ENCODE measurements around the gene RFWD3. TPM values are rescaled to one million over a fixed set of nuclear protein-coding genes. Genes with fewer than 3 reads are reported as not detected.
A peak's percentile ranks its signal among the peaks of the same experiment; 100 is the strongest.
"Not testable (repeated sequence)": the region's sequence is repeated elsewhere in the genome, so short reads cannot be mapped to it uniquely, and the experiment has no call there.

RFWD3 gene
- total and polyA plus RNA-seq, 9 donors: 9.5 to 16.1 (median 11.8) TPM

DNA sequence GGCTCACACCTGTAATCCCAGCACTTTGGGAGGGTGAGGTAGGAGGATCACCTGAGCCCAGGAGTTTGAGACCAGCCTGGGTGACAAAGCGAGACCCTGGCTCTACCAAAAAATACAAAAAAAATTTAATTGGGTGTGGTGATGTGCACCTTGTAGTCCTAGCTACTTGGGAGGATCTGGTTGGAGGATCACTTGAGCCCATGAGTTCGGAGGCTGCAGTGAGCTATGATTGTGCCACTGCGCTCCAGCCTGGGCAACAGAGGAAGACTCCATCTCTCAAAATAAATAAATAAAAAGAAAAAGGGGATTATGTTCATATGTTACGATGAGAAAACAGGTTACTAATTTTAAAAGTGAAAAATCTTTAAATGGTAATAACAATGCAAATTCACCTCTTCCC lies 33.0 kb upstream of the RFWD3 start:
- Histone ChIP-seq H3K27me3 (ENCODE audit: control insufficient read depth, insufficient read depth, low read length) (peaks cover 17% of the 10 kb centered on the region), H3K4me3 (ENCODE audit: low read length) (no peak overlapping the region), H3K4me1 (ENCODE audit: control insufficient read depth, insufficient read depth, low read length) (peaks cover 11% of the 10 kb centered on the region), H3K27ac (ENCODE audit: low read length) (no peak overlapping the region), H3K36me3 (ENCODE audit: control insufficient read depth, insufficient read depth, low read length) (no peaks in the 10 kb centered on the region), H3K9me3 (replicated peaks; ENCODE audit: control insufficient read depth, low read depth, low read length) (no peaks in the 10 kb centered on the region)
- WGBS (ENCODE audit: insufficient coverage): no CpG with 5 or more reads among the region's 4 CpGs
- no peak for DNase-seq

DNA sequence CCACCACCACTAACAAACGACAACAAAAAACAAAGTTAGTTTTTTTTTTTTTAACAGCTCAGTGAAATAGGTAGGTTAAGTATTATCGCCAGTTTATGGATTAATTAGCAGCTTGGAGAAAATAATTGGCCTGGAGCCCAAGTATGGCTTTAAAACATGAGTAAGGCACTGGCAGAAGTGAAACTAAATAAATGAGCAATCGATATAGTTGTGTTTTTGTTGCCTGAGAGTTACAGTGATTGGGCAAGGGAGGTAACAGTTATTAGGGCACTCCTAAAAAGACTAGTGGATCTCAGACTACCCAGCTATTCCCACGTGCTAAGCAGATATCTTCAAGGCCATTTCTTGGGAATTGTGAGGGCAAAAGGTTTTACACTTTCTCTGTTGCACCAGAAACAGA lies 31.5 kb upstream of the RFWD3 start:
- Histone ChIP-seq H3K27me3 (ENCODE audit: control insufficient read depth, insufficient read depth, low read length) (peaks cover 17% of the 10 kb centered on the region), H3K4me1 (ENCODE audit: control insufficient read depth, insufficient read depth, low read length) (peaks cover 11% of the 10 kb centered on the region), H3K9me3 (replicated peaks; ENCODE audit: control insufficient read depth, low read depth, low read length) (no peaks in the 10 kb centered on the region), H3K36me3 (ENCODE audit: control insufficient read depth, insufficient read depth, low read length) (no peaks in the 10 kb centered on the region), H3K4me3 (ENCODE audit: low read length) (no peak overlapping the region), H3K27ac (ENCODE audit: low read length) (no peak overlapping the region)
- no peak for DNase-seq
- 81% methylated on average over 2 of the region's 4 CpGs for WGBS (ENCODE audit: insufficient coverage)

DNA sequence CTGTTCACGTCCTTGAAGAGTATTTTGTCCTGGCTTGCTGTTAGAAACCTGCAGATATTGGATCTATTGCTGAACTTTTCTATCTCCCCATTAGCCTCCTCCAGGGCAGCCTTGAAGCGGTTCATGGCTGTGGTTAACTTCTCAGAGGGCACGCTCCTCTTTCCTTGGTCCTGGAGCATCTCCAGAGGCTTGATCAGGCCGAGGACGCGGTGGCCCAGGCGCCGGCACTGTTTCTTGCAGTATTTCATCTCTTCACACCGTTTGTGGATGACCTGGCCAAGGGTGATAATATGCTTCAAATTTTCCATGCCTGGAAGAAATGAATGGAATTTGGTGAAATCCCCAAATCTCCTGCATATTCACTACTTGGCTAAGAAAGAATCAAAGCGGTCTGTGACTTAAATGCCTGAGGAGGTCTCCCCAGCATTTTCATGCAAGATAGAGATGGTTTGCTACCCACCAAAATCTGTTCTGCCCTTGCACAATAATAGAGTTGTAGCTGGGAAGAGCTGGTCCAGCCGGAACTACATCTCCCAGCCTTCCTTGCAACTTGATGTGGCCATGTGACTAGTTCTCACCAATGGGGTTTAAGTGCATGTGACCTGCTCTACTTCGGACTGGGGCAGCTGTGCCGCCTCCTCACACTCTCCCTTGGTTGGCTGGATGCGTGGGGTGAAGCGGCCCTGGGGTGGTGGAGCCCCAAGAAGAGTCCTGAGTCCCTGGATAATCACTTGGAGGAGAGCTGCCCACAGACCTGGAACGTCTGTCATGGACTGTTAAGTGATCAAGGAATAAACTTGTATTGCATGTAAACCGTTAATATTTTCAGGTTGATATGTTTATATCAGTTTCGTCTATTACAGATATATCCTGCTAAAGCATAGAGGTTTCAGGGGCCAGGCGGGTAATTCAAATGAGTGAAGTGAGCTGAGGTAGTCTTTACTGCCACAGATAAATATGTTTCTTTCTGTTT lies 29.1 kb upstream of the RFWD3 start:
- H3K36me3 ChIP-seq (ENCODE audit: control insufficient read depth, insufficient read depth, low read length): no peaks in the 10 kb centered on the region

DNA sequence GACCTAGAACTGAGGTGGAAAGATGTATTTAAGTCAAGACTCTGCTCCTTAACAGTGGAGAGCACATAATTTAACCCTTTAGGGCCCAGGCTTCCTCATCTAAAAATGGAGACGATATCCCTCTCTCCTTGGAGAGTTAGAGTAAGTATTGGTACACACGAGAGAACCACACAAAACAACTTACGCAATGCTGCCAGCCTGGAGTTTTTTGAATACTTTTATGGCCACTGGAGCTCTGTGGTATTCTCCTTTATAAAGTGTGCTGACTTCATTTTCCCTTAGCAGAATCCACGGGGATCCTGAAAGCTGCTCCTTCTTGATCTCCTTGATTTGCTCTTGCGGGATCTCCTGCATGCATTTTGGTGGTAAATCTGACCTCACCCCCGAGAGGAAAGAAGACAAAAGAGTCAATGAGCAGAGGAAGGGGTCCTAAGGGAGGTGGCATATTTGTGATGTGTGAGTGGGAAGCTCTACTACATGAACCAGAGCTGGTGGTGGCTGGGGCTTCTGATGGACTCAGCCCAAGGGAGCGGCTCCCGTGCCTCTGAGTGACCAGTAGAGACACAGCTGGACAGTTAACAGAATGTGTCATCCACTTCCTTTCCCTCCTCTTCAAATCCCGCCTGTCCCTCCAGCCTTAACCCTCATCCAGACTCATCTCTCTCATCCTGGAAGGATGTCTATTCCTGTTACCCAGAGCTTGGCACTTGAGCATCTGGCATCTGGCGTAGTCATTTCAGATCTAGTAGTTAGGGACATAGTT lies 24.6 kb upstream of the RFWD3 start:
- 41% methylated on average over 2 of the region's 10 CpGs for WGBS (ENCODE audit: insufficient coverage)
- Histone ChIP-seq H3K9me3 (replicated peaks; ENCODE audit: control insufficient read depth, low read depth, low read length) (no peaks in the 10 kb centered on the region), H3K36me3 (ENCODE audit: control insufficient read depth, insufficient read depth, low read length) (no peaks in the 10 kb centered on the region)

More for the DNA sequence above, 29.1 kb upstream of the RFWD3 start:
- DNase-seq: peak; percentile 95
- peak overlapping the region; percentile 43 for H3K4me3 ChIP-seq (ENCODE audit: low read length)
- peaks cover 11% of the 10 kb centered on the region for H3K27me3 ChIP-seq (ENCODE audit: control insufficient read depth, insufficient read depth, low read length)
- H3K9me3 ChIP-seq (replicated peaks; ENCODE audit: control insufficient read depth, low read depth, low read length): no peaks in the 10 kb centered on the region
- peaks cover 11% of the 10 kb centered on the region for H3K4me1 ChIP-seq (ENCODE audit: control insufficient read depth, insufficient read depth, low read length)
- H3K27ac ChIP-seq (ENCODE audit: low read length): no peak overlapping the region
- WGBS (ENCODE audit: insufficient coverage): 100% methylated on average over 2 of the region's 19 CpGs

DNA sequence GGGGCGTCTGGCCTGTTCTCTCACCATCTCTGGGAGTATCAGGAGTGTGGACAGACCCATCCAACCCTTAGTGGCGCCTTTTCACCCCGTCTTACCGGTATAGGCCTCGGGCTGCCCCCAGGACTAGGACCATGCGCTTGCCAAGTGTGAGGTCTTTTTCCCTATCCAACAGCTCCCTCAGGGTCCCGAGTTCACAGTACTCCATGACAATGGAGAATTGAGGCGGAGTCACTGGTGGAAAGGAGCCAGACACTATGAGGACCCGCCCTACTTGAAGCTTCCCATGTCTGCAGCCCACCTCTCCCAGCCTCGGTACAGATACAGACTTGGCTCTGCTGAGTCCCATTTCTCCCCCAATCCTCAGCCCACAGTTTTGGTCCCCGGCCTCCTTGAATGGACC lies 15.9 kb upstream of the RFWD3 start:
- Histone ChIP-seq H3K9me3 (replicated peaks; ENCODE audit: control insufficient read depth, low read depth, low read length) (no peaks in the 10 kb centered on the region), H3K27ac (ENCODE audit: low read length) (no peak overlapping the region), H3K27me3 (ENCODE audit: control insufficient read depth, insufficient read depth, low read length) (no peaks in the 10 kb centered on the region), H3K36me3 (ENCODE audit: control insufficient read depth, insufficient read depth, low read length) (no peaks in the 10 kb centered on the region), H3K4me1 (ENCODE audit: control insufficient read depth, insufficient read depth, low read length) (no peaks in the 10 kb centered on the region), H3K4me3 (ENCODE audit: low read length) (no peak overlapping the region)
- DNase-seq: no peak
- 62% methylated on average over 8 of the region's 11 CpGs for WGBS (ENCODE audit: insufficient coverage)

More for the DNA sequence above, 24.6 kb upstream of the RFWD3 start:
- H3K4me3 ChIP-seq (ENCODE audit: low read length): no peak overlapping the region
- DNase-seq: no peak
- H3K4me1 ChIP-seq (ENCODE audit: control insufficient read depth, insufficient read depth, low read length): peaks cover 3% of the 10 kb centered on the region
- H3K27ac ChIP-seq (ENCODE audit: low read length): no peak overlapping the region
- no peaks in the 10 kb centered on the region for H3K27me3 ChIP-seq (ENCODE audit: control insufficient read depth, insufficient read depth, low read length)

DNA sequence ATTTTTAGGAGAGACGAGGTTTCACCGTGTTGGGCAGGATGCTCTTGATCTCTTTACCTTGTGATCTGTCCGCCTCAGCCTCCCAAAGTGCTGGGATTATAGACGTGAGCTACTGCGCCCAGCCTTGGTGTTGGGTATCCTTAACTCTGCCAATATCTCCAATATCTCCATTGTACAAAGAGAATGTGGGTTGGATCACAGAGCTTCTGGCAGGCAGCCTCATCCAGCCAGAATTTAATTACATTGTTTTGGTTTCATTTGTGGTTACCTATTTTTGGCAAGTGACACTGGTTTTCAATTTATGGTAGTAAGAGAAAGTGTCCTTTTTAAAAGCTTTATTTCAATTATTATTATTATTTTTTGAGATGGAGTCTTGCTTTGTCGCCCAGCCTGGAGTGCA lies 14.0 kb upstream of the RFWD3 start:
- DNase-seq: no peak
- Histone ChIP-seq H3K9me3 (replicated peaks; ENCODE audit: control insufficient read depth, low read depth, low read length) (no peaks in the 10 kb centered on the region), H3K4me3 (ENCODE audit: low read length) (no peak overlapping the region), H3K36me3 (ENCODE audit: control insufficient read depth, insufficient read depth, low read length) (no peaks in the 10 kb centered on the region), H3K4me1 (ENCODE audit: control insufficient read depth, insufficient read depth, low read length) (no peaks in the 10 kb centered on the region), H3K27ac (ENCODE audit: low read length) (no peak overlapping the region), H3K27me3 (ENCODE audit: control insufficient read depth, insufficient read depth, low read length) (no peaks in the 10 kb centered on the region)
- WGBS (ENCODE audit: insufficient coverage): no CpG with 5 or more reads among the region's 6 CpGs

DNA sequence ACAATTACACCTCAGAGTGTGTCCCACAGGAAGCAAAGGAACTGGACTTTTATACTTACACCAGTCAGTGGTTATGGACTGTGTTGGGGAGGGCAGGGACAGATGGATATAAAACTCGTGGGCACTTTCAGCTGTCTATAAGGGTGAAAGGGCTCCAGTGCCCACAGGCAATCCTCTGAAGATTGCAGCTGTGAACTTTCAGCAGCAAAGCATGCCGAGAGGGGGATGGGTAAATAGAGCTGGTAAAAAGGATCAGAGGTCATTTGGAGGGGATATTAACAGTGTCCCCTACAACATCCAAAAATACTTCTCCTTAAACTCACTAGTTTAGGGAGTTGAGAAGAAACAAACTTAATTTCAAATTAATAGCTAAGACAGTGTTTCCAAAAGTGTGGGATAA lies 13.3 kb upstream of the RFWD3 start:
- Histone ChIP-seq H3K27ac (ENCODE audit: low read length) (no peak overlapping the region), H3K4me3 (ENCODE audit: low read length) (no peak overlapping the region), H3K9me3 (replicated peaks; ENCODE audit: control insufficient read depth, low read depth, low read length) (no peaks in the 10 kb centered on the region), H3K4me1 (ENCODE audit: control insufficient read depth, insufficient read depth, low read length) (no peaks in the 10 kb centered on the region), H3K27me3 (ENCODE audit: control insufficient read depth, insufficient read depth, low read length) (no peaks in the 10 kb centered on the region), H3K36me3 (ENCODE audit: control insufficient read depth, insufficient read depth, low read length) (no peaks in the 10 kb centered on the region)
- WGBS (ENCODE audit: insufficient coverage): 0% methylated on average over 1 of the region's 2 CpGs
- no peak for DNase-seq

DNA sequence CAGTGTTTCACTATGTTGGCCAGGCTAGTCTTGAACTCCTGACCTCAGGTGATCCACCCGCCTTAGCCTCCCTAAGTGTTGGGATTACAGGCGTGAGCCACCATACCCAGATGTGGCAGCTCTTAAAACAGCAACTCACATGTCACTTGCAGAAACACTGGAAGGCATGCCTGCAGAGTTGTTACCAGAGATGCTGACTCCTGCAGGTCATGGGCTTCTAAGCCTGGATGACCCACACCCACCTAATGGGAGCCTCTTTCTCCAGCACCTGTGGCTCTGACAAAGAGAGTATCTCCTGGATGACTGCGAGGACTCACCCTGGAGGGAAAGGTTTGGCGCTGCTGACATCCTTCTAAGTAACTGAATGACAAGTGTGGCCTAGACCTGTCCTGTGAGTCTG lies 11.2 kb upstream of the RFWD3 start:
- Histone ChIP-seq H3K9me3 (replicated peaks; ENCODE audit: control insufficient read depth, low read depth, low read length) (no peaks in the 10 kb centered on the region), H3K27ac (ENCODE audit: low read length) (no peak overlapping the region), H3K36me3 (ENCODE audit: control insufficient read depth, insufficient read depth, low read length) (no peaks in the 10 kb centered on the region), H3K27me3 (ENCODE audit: control insufficient read depth, insufficient read depth, low read length) (no peaks in the 10 kb centered on the region), H3K4me3 (ENCODE audit: low read length) (no peak overlapping the region), H3K4me1 (ENCODE audit: control insufficient read depth, insufficient read depth, low read length) (no peaks in the 10 kb centered on the region)
- no peak for DNase-seq
- 83% methylated on average over 3 of the region's 4 CpGs for WGBS (ENCODE audit: insufficient coverage)

DNA sequence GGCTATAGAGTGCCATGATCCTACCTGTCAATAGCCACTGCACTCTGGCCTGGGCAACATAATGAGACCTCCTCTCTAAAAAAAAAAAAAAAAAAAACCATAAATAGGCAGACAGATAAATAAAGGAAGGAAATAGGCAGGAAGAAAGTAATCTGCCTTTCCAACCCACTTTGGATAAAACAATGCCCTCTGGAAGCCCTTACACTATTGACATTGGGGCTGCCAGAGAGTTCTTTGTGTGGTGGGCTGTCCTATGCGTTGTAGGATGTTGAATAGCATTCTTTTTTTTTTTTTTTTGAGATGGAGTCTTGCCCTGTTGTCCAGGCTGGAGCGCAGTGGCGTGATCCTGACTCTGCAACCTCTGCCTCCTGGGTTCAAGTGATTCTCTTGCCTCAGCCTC lies 7.2 kb upstream of the RFWD3 start:
- no peaks in the 10 kb centered on the region for H3K27me3 ChIP-seq (ENCODE audit: control insufficient read depth, insufficient read depth, low read length)
- WGBS (ENCODE audit: insufficient coverage): 95% methylated on average over 2 of the region's 3 CpGs
- H3K27ac ChIP-seq (ENCODE audit: low read length): no peak overlapping the region
- H3K4me1 ChIP-seq (ENCODE audit: control insufficient read depth, insufficient read depth, low read length): no peaks in the 10 kb centered on the region
- no peaks in the 10 kb centered on the region for H3K9me3 ChIP-seq (replicated peaks; ENCODE audit: control insufficient read depth, low read depth, low read length)
- H3K4me3 ChIP-seq (ENCODE audit: low read length): no peak overlapping the region
- no peaks in the 10 kb centered on the region for H3K36me3 ChIP-seq (ENCODE audit: control insufficient read depth, insufficient read depth, low read length)
- no peak for DNase-seq

DNA sequence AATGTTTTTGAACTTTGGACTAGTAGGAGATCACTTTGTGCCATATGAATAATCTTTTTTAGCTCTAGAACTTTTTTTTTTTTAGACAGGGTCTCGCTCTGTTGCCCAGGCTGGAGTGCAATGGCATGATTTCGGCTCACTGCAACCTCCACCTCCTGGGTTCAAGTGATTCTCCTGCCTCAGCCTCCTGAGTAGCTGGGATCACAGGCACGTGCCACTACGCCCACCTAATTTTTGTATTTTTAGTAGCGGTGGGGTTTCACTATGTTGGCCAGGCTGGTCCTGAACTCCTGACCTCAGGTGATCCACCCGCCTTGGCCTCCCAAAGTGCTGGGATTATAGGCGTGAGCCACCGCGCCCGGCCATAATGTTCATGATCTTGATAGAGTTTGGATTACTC lies 2.2 kb upstream of the RFWD3 start:
- WGBS (ENCODE audit: insufficient coverage): no CpG with 5 or more reads among the region's 10 CpGs
- not testable (repeated sequence) for H3K27me3 ChIP-seq (ENCODE audit: control insufficient read depth, insufficient read depth, low read length); H3K4me1 ChIP-seq (ENCODE audit: control insufficient read depth, insufficient read depth, low read length); H3K27ac ChIP-seq (ENCODE audit: low read length); DNase-seq; H3K9me3 ChIP-seq (replicated peaks; ENCODE audit: control insufficient read depth, low read depth, low read length); H3K4me3 ChIP-seq (ENCODE audit: low read length)
- peaks cover 13% of the 10 kb centered on the region for H3K36me3 ChIP-seq (ENCODE audit: control insufficient read depth, insufficient read depth, low read length)
